Psoas muscle (tissue), 8 donors: ENCODE results near the gene STARD13. TPM values are rescaled to one million over a fixed set of nuclear protein-coding genes. Genes with fewer than 3 reads are reported as not detected.

Experiments
- ATAC-seq, 4 donors: fragments of 200-7000 bp; cut with Tn5 transposase; one replicate each; pipeline ENCODE4 v1.9.1; 2020; ENCODE audit warnings: moderate library complexity in 3 of 4, mild to moderate bottlenecking in 2 of 4
- DNase-seq, 2 donors: peaks; one replicate each; pipeline ENCODE4 v3.0.0-alpha.2; 2020
- H3K27ac ChIP-seq: fragments of 200-600 bp; one replicate; pipeline ENCODE4 v1.8.0; 2022
- H3K27me3 ChIP-seq, 3 donors: fragments of 200-600 bp in 1 of 3; one replicate each; pipeline versions ENCODE4 v1.6.1 to v1.8.0; 2013 to 2022; ENCODE audit warnings: low read length in 2 of 3, mild to moderate bottlenecking in 2 of 3, moderate library complexity in 1 of 3; ENCODE audit not compliant: insufficient read depth in 3 of 3
- H3K36me3 ChIP-seq, 2 donors: fragments of 200-600 bp in 1 of 2; one replicate each; pipeline versions ENCODE4 v1.6.1 to v1.8.0; 2013 to 2022; ENCODE audit warnings: low read depth in 1 of 2, mild to moderate bottlenecking in 1 of 2, moderate library complexity in 1 of 2; ENCODE audit not compliant: insufficient read depth in 1 of 2
- H3K4me1 ChIP-seq: fragments of 200-600 bp; one replicate; pipeline ENCODE4 v1.8.0; 2022
- H3K4me3 ChIP-seq: fragments of 200-600 bp; one replicate; pipeline ENCODE4 v1.8.0; 2022; ENCODE audit warnings: mild to moderate bottlenecking
- H3K9me3 ChIP-seq: fragments of 200-600 bp; one replicate; pipeline ENCODE4 v1.8.0; 2022
- WGBS, 3 donors: extraction: QIAGEN DNeasy Blood & Tissue Kit; methylation state at CpG; one replicate each; pipeline versions ENCODE4 v1.1.6 to v1.1.7; 2013; 5-methylcytosine and 5-hydroxymethylcytosine counted together
- intact Hi-C, 2 donors: fragments of 100-400 bp; cut with DNase I; formaldehyde crosslinking; loops; one replicate each; pipeline versions ENCODE4 v1.11.0 to v1.14.2; 2022
- polyA plus RNA-seq, 3 donors: library from polyadenylated mRNA; stranded (reverse); fragments of 200-250 nt; gene quantifications; one replicate each; pipeline ENCODE4 v1.2.3, GENCODE V29; 2013
- total RNA-seq, 4 donors: library from RNA; stranded (reverse); fragmentation: NEBNext Ultra II Directional in 2 of 4; extraction: Animal tissue kit (Norgen Biotek cat#: 25700) in 2 of 4; gene quantifications; one replicate each; pipeline versions ENCODE4 v1.2.1 to v1.2.4, GENCODE V29; 2021 to 2023
- TF ChIP-seq, protein P1 (sequence below): fragments of 200-600 bp; IDR thresholded peaks from one replicate; pipeline ENCODE4 v1.8.0; 2022; ENCODE audit warnings: antibody characterized with exemption
- donor health status: healthy with polysubstance abuse.
- donor health status: DM: no; HTN: no; CAD: no; lungs with moderate emphysema.
- donor health status: Bipolar disorder and iron deficiency.
- donor health status: healthy.
- donor health status: DM: yes; HTN: yes; CAD: no.
- donor health status: DM: no; HTN: no; CAD: no.
- donor health status: DM: no; HTN: no; CAD: no.
- donor health status: DM: yes; HTN: yes; CAD: no.

STARD13 gene
- total and polyA plus RNA-seq, 7 donors: 2.3 to 9.2 (median 5.6) TPM

- Histone ChIP-seq H3K4me3 (no peak overlapping the region), H3K27ac (no peak overlapping the region), H3K36me3 (no peaks in the 10 kb centered on the region), H3K9me3 (no peaks in the 10 kb centered on the region), H3K27me3 (no peaks in the 10 kb centered on the region), H3K4me1 (peaks cover 12% of the 10 kb centered on the region)
- WGBS, 3 donors: 62 to 69% (median 64%) methylated on average over 6 of the region's 6 CpGs
- intact Hi-C loops: no loop called here
- TF ChIP-seq, protein P1, sequence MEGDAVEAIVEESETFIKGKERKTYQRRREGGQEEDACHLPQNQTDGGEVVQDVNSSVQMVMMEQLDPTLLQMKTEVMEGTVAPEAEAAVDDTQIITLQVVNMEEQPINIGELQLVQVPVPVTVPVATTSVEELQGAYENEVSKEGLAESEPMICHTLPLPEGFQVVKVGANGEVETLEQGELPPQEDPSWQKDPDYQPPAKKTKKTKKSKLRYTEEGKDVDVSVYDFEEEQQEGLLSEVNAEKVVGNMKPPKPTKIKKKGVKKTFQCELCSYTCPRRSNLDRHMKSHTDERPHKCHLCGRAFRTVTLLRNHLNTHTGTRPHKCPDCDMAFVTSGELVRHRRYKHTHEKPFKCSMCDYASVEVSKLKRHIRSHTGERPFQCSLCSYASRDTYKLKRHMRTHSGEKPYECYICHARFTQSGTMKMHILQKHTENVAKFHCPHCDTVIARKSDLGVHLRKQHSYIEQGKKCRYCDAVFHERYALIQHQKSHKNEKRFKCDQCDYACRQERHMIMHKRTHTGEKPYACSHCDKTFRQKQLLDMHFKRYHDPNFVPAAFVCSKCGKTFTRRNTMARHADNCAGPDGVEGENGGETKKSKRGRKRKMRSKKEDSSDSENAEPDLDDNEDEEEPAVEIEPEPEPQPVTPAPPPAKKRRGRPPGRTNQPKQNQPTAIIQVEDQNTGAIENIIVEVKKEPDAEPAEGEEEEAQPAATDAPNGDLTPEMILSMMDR: no peak
- ATAC-seq (no peak), DNase-seq (no peak)
These were observed 71.8 kb downstream of the STARD13 start for GRCh38 chr13:33213797-33214196.

GRCh38 chr13:33213024-33213768 is 72.4 kb downstream of the STARD13 start:
- H3K4me1 ChIP-seq: peaks cover 12% of the 10 kb centered on the region
- H3K9me3 ChIP-seq: no peaks in the 10 kb centered on the region
- H3K36me3 ChIP-seq: no peaks in the 10 kb centered on the region
- no peak overlapping the region for H3K27ac ChIP-seq
- H3K27me3 ChIP-seq: no peaks in the 10 kb centered on the region
- H3K4me3 ChIP-seq: no peak overlapping the region
- intact Hi-C loops: no loop called here
- TF ChIP-seq, protein P1: no peak
- ATAC-seq (no peak), DNase-seq (no peak)
- 55 to 77% (median 61%) methylated on average over 6 of the region's 6 CpGs for WGBS, 3 donors

GRCh38 chr13:33212396-33212795 is 73.2 kb downstream of the STARD13 start:
- ATAC-seq (no peak), DNase-seq (no peak)
- H3K4me1 ChIP-seq: peaks cover 17% of the 10 kb centered on the region
- no peak overlapping the region for H3K4me3 ChIP-seq
- WGBS, 3 donors: 93 to 100% (median 100%) methylated on average over 3 of the region's 3 CpGs
- H3K36me3 ChIP-seq: no peaks in the 10 kb centered on the region
- H3K27ac ChIP-seq: no peak overlapping the region
- no peaks in the 10 kb centered on the region for H3K27me3 ChIP-seq
- intact Hi-C loops: no loop called here
- H3K9me3 ChIP-seq: no peaks in the 10 kb centered on the region
- TF ChIP-seq, protein P1: no peak

- Histone ChIP-seq H3K4me1 (peaks cover 36% of the 10 kb centered on the region), H3K36me3 (no peaks in the 10 kb centered on the region), H3K4me3 (no peak overlapping the region), H3K27me3 (no peaks in the 10 kb centered on the region), H3K9me3 (no peaks in the 10 kb centered on the region), H3K27ac (no peak overlapping the region)
- 76 to 97% (median 78%) methylated on average over 2 of the region's 2 CpGs for WGBS, 3 donors
- DNase-seq (no peak), ATAC-seq (no peak)
- TF ChIP-seq, protein P1: no peak
- intact Hi-C loops: no loop called here
These were observed 75.5 kb downstream of the STARD13 start for GRCh38 chr13:33210090-33210489.
